Renal pelvis (tissue), 4 donors: ENCODE measurements around the gene PRKCA. TPM values are rescaled to one million over a fixed set of nuclear protein-coding genes. Genes with fewer than 3 reads are reported as not detected.
"Not testable (repeated sequence)": the region's sequence is repeated elsewhere in the genome, so short reads cannot be mapped to it uniquely, and the experiment has no call there.

ENCODE experiments used
- DNase-seq: peaks from one replicate; pipeline ENCODE4 v3.0.0-alpha.2; 2013
- polyA plus RNA-seq, 3 donors: library from polyadenylated mRNA; unstranded; fragments of 120-200 nt; gene quantifications; one replicate each; pipeline ENCODE4 v1.2.1, GENCODE V29; 2013; ENCODE audit not compliant: insufficient read length in 3 of 3

PRKCA gene
- polyA plus RNA-seq, 3 donors: 22.1 to 32.7 (median 28.5) TPM

DNA sequence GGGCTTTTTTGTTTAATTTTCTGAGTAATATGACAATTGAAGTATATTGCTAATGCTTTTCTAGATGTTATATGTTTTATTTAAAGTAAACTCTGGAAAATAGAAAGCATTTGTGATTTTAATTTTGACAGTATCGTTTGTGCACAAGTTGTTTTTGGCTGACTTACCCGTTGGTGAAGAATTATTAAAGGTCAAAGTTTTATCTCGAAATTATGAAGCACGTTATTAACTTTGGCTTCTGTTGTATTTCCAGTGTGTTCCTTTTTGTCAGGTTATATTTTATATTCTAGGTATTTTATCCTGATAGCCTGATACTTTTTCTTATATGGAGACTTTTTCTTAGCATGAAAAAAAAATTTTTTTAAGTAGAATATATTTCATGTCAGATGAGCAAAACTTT is 16.8 kb downstream of the PRKCA start:
- no peak for DNase-seq

GRCh38 chr17:66322764-66323163 is 20.4 kb downstream of the PRKCA start:
- DNase-seq: no peak

DNA sequence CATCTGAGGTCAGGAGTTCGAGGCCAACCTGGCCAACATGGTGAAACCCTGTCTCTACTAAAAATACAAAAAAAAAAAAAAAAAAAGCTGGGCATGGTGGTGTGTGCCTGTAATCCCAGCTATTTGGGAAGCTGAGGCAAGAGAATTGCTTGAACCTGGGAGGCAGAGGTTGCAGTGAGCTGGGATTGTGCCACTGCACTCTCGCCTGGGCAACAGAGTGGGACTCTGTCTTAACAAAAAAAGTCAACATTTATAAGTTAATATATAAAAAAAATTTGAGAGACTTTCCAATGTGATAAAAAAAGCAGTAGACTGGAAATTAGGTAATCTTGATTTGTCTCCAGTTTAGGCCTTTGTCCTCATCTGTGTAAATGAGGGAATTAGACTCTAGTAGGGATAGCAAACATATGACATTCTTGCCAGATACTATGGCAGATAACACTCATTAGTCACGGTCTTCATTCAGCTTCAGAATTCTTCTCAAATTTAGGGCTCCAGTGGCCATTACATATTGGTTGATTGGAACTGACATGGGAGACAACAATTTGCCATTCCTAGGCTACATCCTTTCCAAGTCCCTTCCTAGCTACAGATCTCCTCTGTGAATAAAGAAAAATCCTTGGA is 22.1 kb downstream of the PRKCA start:
- DNase-seq: not testable (repeated sequence)

DNA sequence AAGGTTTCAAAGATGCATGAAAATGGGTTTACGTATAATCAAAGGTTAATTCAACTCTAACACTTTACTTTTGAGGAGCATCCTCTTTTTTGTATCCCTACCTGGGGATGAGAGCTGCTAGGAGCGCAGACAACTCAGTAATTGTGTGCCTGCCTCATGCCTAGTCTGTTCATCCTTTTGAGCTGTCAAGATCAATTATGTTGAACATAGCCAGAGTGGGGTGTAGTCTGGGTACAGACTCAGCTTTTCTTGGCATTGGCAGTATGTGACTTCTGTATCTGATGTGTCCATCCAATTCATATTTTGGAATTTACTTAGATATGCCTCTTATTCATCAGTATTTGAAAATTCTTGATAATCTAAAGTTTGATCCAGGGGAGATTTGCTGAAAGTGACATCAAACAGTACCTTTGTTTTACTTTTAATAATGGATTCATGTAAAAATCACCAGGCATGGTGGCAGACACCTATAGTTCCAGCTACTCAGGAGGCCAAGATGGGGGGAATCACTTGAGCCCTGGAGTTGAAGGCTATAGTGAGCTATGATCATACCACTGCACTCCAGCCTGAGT is 24.1 kb downstream of the PRKCA start:
- no peak for DNase-seq

- DNase-seq: no peak
These were observed 28.2 kb downstream of the PRKCA start for GRCh38 chr17:66330646-66331037.

DNA sequence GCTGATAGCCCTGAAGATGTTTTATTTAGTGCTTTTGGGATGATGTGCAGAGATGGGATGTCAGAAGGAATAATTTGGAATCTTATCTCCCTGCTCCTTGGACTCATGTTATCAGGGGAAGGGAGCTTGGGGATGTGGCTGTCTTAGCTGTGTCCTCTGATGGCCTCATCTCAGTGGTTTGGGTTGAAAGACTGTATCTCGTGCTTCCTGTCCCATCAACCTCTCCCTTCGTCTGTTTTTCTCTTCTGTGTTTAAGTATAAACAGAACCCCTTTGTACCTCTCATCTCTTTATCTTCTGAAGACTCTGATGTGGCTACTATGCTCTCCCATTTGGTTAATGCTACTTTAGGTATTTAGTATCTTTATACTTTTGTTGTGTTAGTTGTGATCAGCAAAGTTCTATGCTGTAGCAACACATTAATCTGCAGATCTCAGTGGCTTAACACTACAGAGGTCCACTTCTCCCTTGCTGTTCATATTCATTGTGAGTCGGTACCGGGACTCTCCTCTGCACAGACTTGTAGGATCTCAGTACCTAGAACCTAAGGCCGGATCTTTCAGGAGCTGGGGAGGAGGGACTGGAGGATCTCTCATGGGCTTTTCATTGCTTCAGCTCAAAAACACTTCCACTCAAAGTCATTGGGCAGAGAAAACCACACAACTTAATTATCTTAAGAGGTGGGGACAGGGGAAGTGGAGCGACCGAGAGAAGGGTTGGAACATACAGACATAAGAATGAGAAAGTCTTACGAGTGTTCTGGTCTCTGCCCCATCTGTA is 28.8 kb downstream of the PRKCA start:
- DNase-seq: no peak

GRCh38 chr17:66335797-66336196 is 33.4 kb downstream of the PRKCA start:
- no peak for DNase-seq

DNA sequence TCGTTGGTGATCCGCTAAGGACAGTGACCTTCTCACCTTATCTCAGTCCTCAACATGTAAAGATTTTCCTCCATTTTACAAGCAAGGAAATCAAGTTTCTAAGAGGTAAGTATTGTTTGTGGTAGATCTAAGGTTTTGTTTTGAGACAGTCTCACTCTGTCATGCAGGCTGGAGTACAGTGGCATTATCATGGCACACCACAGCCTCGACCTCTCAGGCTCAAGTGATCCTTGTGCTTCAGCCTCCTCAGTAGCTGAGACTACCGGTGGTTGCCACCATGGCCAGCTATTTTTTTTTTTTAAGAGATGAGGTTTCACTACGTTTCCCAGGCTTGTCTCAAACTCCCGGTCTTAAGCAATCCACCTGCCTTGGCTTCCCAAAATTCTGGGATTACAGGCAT is 34.9 kb downstream of the PRKCA start:
- no peak for DNase-seq

DNA sequence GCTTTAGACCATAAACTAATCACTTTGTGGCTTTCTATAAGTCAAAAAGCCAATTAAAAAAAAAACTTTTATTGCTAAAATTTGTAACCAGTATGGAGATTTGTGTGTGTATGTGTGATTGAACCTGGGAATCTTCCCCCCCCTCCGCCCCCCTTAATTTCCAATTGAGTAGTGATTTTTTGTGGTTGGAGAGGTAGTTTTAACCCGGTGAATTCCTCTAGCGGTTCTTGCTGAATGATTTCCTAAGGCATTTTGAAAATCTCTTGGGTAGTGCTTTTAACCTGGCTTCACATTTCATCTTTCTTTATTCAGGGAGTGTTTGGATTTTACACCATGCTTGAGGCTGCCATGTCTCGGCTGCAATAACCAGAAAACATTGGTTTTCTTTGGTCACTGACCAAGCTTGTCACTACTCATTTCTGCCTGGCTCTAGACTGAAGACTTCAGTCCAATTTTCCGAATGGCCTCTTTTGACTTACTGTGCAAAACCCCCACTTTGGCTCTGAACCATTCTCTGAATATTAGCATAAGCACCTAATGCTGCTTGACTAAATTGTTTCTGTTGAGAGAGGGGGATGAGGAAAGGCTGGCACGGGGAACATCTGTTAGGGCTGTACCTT is 35.6 kb downstream of the PRKCA start:
- DNase-seq: no peak

GRCh38 chr17:66338937-66339336 is 36.5 kb downstream of the PRKCA start:
- no peak for DNase-seq

DNA sequence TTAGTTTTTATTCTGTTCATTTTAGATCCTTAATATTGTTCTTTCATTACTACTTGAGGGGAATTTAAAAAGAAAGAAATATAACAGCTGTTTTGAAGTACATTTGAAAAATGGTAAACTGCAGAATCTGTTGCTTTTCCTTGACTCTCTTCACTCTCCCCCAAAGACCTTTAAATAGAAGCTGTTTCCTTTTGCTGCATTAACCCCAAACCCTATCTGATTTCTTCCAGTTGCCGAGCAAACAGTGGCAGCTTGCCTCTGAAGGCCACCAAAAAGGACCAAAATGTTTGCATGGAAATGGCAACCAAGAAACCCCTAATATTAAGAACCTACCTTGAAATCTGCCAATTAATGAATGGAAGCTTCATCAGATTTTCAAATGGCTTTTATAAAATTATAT is 37.1 kb downstream of the PRKCA start:
- no peak for DNase-seq

GRCh38 chr17:66340720-66341119 is 38.3 kb downstream of the PRKCA start:
- no peak for DNase-seq

GRCh38 chr17:66341462-66341861 is 39.0 kb downstream of the PRKCA start:
- no peak for DNase-seq

- not testable (repeated sequence) for DNase-seq
These were observed 39.9 kb downstream of the PRKCA start for GRCh38 chr17:66342263-66342662.

DNA sequence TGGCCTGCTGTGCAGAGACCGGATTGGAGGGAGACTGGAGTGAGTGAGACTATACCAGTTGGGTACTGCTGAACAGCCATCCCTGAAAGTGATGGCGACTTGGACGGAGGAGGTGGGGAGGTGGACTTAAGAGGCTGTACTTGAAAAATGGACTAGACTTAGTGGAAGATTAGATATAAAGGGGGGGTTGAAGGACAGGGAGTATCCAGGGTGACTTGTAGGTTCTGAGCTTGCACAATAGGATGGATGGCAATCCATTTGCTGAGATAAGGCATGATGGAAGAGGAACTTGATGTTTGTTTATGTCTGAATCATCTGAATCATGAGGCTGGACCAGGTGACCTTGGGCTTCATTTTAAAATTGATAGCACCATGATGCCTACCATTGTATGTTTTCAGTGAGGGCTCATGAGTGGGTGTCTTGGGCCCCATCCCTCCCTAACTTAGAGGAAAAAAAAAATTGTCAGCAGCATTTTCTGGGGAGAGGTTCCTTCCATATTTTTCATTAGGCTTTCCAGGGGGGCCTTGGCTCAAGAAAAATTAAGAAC is 41.2 kb downstream of the PRKCA start:
- no peak for DNase-seq

GRCh38 chr17:66344473-66344872 is 42.1 kb downstream of the PRKCA start:
- DNase-seq: no peak

DNA sequence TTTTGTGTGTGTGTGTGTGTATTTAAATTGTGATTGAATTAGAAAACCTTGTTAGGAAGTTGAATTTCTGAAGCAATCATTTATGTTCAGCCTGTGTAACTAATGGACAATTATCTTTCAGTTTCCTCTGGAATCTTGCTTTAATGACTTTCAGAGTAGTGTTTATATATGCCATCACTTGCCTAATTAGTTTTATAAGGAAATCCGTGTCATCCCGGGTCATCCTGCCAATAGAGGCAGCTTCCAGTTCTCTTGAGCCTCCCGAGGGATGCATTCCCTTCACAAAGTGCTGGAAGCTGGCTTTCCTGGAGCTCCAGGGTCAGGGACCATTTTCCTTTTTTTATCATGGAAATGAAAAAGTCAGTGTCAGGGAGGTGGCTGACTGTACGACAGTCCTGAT is 42.9 kb downstream of the PRKCA start:
- no peak for DNase-seq

- DNase-seq: not testable (repeated sequence)
These were observed 43.7 kb downstream of the PRKCA start for GRCh38 chr17:66345949-66346638.

DNA sequence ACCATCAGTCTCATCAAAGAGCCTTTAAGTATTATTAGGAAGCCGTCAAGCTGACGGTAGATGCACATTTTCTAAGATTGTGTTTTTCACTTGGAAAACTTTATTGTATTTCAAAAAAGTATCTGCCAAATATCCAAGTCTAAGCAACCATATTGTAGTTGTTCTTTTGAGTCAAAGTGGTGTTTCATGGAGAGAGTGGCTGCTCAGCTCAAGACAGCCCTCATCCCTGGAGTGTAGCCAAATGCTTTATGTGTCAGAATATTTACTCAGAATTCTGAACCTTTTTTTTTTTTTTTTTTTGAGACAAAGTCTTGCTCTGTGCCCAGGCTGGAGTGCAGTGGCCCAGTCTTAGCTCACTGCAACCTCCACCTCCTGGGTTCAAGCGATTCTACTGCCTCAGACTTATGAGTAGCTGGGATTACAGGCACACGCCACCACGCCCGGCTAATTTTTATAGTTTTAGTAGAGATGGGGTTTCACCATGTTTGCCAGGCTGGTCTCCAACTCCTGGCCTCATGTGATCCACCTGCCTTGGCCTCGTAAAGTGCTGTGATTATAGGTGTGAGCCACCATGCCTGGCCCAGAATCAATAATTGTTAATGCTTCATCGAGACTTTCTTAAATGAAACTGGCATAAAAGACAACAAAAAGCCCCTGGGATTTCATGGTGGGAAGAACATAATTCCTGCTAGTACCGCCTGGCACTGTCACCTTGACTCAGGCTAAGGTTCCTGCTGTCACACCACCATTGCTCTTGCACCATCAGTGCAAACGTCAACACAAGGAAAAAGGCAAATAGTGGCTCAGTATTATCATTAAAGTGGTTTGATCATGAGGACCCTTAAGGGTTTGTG is 45.5 kb downstream of the PRKCA start:
- no peak for DNase-seq

DNA sequence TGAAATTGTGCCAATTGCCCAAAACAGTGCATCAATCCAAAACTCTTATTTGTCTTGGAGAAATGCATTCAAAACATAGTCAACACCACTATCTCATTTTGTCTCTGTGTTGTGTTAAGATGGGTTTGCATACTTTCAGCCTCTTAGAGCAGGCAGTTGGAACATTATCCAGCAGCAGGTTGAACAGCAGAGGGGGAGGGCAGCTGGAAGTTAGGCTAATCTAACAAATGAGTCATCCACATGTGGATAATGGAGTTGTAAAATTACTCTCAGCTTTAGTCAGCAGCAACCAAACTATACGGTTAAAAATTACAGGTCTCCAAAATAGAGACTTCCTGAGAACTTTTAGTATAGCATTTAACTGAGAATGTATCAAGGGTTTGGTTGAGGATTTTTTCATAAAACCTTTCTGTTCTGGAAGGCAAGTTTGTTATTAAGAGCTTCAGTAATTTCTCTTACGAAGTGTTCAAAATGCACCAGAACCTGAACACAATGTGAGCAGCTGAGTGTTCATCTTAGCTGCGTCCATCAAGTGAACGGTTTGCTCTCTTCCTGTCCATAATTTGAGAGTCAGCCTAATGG is 46.3 kb downstream of the PRKCA start:
- no peak for DNase-seq
